B cell (primary cell): ENCODE data around the gene CCL22. TPM values are rescaled to one million over a fixed set of nuclear protein-coding genes. Genes with fewer than 3 reads are reported as not detected.

ENCODE experiments used
- ATAC-seq: fragments of 200-7000 bp; cut with Tn5 transposase; one replicate; pipeline ENCODE4 v1.10.0; 2021; ENCODE audit warnings: low read depth, mild to moderate bottlenecking, moderate number of reproducible peaks, moderate library complexity
- CTCF ChIA-PET: fragments of 350-600 bp; sonication (Branson Sonifier 250); formaldehyde crosslinking; loops from one replicate; lab custom pipeline; 2021; ENCODE audit warnings: antibody characterized with exemption, inconsistent platforms; lab: Charles Lee
- POLR2A ChIA-PET: fragments of 350-600 bp; sonication (Branson Sonifier 250); formaldehyde crosslinking; loops from one replicate; lab custom pipeline; 2021; ENCODE audit warnings: antibody characterized with exemption; lab: Charles Lee
- DNase-seq: peaks from one replicate; pipeline ENCODE4 v3.0.0; 2013
- H2AFZ ChIP-seq: 2 replicates; pipeline ENCODE4 v1.6.1; 2012; ENCODE audit warnings: mild to moderate bottlenecking, low read depth, low read length; ENCODE audit not compliant: insufficient read depth, poor library complexity, severe bottlenecking
- H3K27ac ChIP-seq, 2 donors: 1 replicate in 1 of 2; 2 replicates in 1 of 2; pipeline ENCODE4 v1.5.1; 2012 to 2013; ENCODE audit warnings: low read length in 2 of 2, mild to moderate bottlenecking in 2 of 2, moderate library complexity in 1 of 2
- H3K27me3 ChIP-seq, 4 experiments: fragments of 200-600 bp in 1 of 4; sonication (generic) in 1 of 4; replicated peaks in 1 of 4; 1 replicate in 2 of 4; 2 replicates in 2 of 4; pipeline versions ENCODE4 v1.6.1 to v1.7.0; 2013 to 2016; ENCODE audit warnings: low read length in 3 of 4, mild to moderate bottlenecking in 2 of 4, mixed read lengths in 1 of 4, moderate library complexity in 1 of 4; ENCODE audit not compliant: insufficient read depth in 4 of 4, control insufficient read depth in 3 of 4; ENCODE audit errors: control extremely low read depth in 1 of 4
- H3K36me3 ChIP-seq, 2 experiments: replicated peaks in 1 of 2; 1 replicate in 1 of 2; 2 replicates in 1 of 2; pipeline versions ENCODE4 v1.6.1 to v1.7.1; 2013; ENCODE audit warnings: low read length in 1 of 2; ENCODE audit not compliant: insufficient read depth in 2 of 2, control insufficient read depth in 1 of 2; ENCODE audit errors: control extremely low read depth in 1 of 2, extremely low read depth in 1 of 2
- H3K4me1 ChIP-seq, 2 donors: fragments of 200-600 bp in 1 of 2; sonication (generic) in 1 of 2; 1 replicate in 1 of 2; 2 replicates in 1 of 2; pipeline versions ENCODE4 v1.5.1 to v1.6.1; 2013 to 2017; ENCODE audit warnings: low read length in 2 of 2; ENCODE audit not compliant: control insufficient read depth in 2 of 2, insufficient read depth in 2 of 2
- H3K4me2 ChIP-seq: replicated peaks from 2 replicates; pipeline ENCODE3; 2012; ENCODE audit warnings: mild to moderate bottlenecking, low read depth, low read length; ENCODE audit not compliant: poor library complexity, severe bottlenecking
- H3K4me3 ChIP-seq, 5 experiments: fragments of 200-600 bp in 1 of 5; sonication (generic) in 1 of 5; 1 replicate in 3 of 5; 2 replicates in 2 of 5; pipeline versions ENCODE4 v1.5.1 to v1.7.0; 2011 to 2016; ENCODE audit warnings: low read length in 4 of 5, mild to moderate bottlenecking in 4 of 5, low read depth in 2 of 5, control low read depth in 1 of 5, moderate library complexity in 1 of 5; ENCODE audit not compliant: insufficient read depth in 1 of 5; ENCODE audit errors: control extremely low read depth in 1 of 5, extremely low read depth in 1 of 5
- H3K79me2 ChIP-seq: fragments of 200-600 bp; sonication (generic); one replicate; pipeline ENCODE4 v1.6.0; 2016; ENCODE audit warnings: low read length; ENCODE audit not compliant: control insufficient read depth, insufficient read depth
- H3K9ac ChIP-seq: fragments of 200-600 bp; sonication (generic); 2 replicates; pipeline ENCODE4 v1.6.1; 2017; ENCODE audit warnings: mild to moderate bottlenecking, low read length, moderate library complexity
- H3K9me3 ChIP-seq, 3 donors: one replicate each; pipeline versions ENCODE4 v1.6.1 to v1.7.1; 2013; ENCODE audit warnings: low read length in 2 of 3; ENCODE audit not compliant: control insufficient read depth in 2 of 3, insufficient read depth in 1 of 3; ENCODE audit errors: control extremely low read depth in 1 of 3
- H4K20me1 ChIP-seq: 2 replicates; pipeline ENCODE4 v1.6.0; 2012; ENCODE audit warnings: mild to moderate bottlenecking, low read length; ENCODE audit not compliant: insufficient read depth, control insufficient read depth, poor library complexity, severe bottlenecking
- H3K27ac Mint-ChIP-seq: one replicate; pipeline ENCODE4 v1.8.0; 2021; ENCODE audit warnings: mixed read lengths
- H3K27me3 Mint-ChIP-seq: one replicate; pipeline ENCODE4 v1.8.0; 2021; ENCODE audit warnings: mixed read lengths
- H3K4me1 Mint-ChIP-seq: one replicate; pipeline ENCODE4 v1.8.0; 2021; ENCODE audit warnings: mixed read lengths
- H3K4me3 Mint-ChIP-seq: one replicate; pipeline ENCODE4 v1.8.0; 2021; ENCODE audit warnings: mixed read lengths
- H3K9me3 Mint-ChIP-seq: one replicate; pipeline ENCODE4 v1.8.0; 2022; ENCODE audit warnings: mixed read lengths; ENCODE audit not compliant: insufficient read depth
- CTCF ChIP-seq: fragments of 200-600 bp; IDR thresholded peaks from one replicate; pipeline ENCODE4 v1.8.0; 2022; ENCODE audit warnings: antibody characterized with exemption, mild to moderate bottlenecking
- EZH2 ChIP-seq: IDR thresholded peaks from 2 replicates; pipeline ENCODE4 v1.6.1; 2012; ENCODE audit warnings: borderline replicate concordance, low read depth, mild to moderate bottlenecking, moderate library complexity, low read length; ENCODE audit not compliant: insufficient read depth, poor library complexity, severe bottlenecking
- WGBS: methylation state at CpG from one replicate; pipeline ENCODE4 v1.1.5; 2013; ENCODE audit warnings: missing lambda C conversion rate; ENCODE audit not compliant: insufficient coverage; 5-methylcytosine and 5-hydroxymethylcytosine counted together
- intact Hi-C: fragments of 100-400 bp; cut with micrococcal nuclease; formaldehyde crosslinking; loops from one replicate; pipeline ENCODE4 v1.10.0; 2022
- polyA plus RNA-seq: library from polyadenylated mRNA; depleted of rRNA; stranded (reverse); fragments of >200 nt; gene quantifications from 2 replicates; pipeline ENCODE4 v1.2.3, GENCODE V29; 2012
- total RNA-seq, 2 donors: library from RNA; stranded (reverse); fragments of 120-200 nt in 1 of 2; gene quantifications; 1 replicate in 1 of 2; 2 replicates in 1 of 2; pipeline versions ENCODE4 v1.2.3 to v1.2.4, GENCODE V29; 2013 to 2022

CCL22 gene
- total and polyA plus RNA-seq, 2 donors (not counting 1 experiment from before 2014, with no cell fraction given), result 0.04 to 91.5 TPM

GRCh38 chr16:57382535-57383275, 24.1 kb downstream of the CCL22 start:
- Mint-ChIP-seq H3K9me3 (no peaks in the 10 kb centered on the region), H3K4me3 (no peak overlapping the region), H3K27me3 (no peaks in the 10 kb centered on the region), H3K4me1 (peaks cover 57% of the 10 kb centered on the region), H3K27ac (peak overlapping the region; percentile 21)
- no peaks in the 10 kb centered on the region for H3K79me2 ChIP-seq
- intact Hi-C loops, result no loop called here
- no peaks in the 10 kb centered on the region for H3K36me3 ChIP-seq
- H3K4me3 ChIP-seq, result no peak overlapping the region
- peaks cover 0 to 4% (median 0%) of the 10 kb centered on the region in 3 donors for H3K9me3 ChIP-seq
- H3K27ac ChIP-seq, result no peak overlapping the region
- DNase-seq (no peak), ATAC-seq (no peak)
- no peaks in the 10 kb centered on the region for H4K20me1 ChIP-seq
- no peak overlapping the region for H3K4me2 ChIP-seq
- CTCF ChIA-PET, result no interaction called here
- WGBS, result 99% methylated on average over 13 of the region's 16 CpGs
- no peaks in the 10 kb centered on the region for H3K27me3 ChIP-seq
- H2AFZ ChIP-seq, result no peak overlapping the region
- TF ChIP-seq EZH2 (no peak), CTCF (no peak)
- H3K9ac ChIP-seq, result no peak overlapping the region
- H3K4me1 ChIP-seq, result peaks cover 38 to 54% of the 10 kb centered on the region in 2 donors
- POLR2A ChIA-PET, result no interaction called here
